Stimulated activated CD4-positive, alpha-beta T cell treated with anti-CD3 and anti-CD28 coated beads, Interleukin-1b, Interleukin-23, amount 100 ng/mL, for 48 hours (primary cell): ENCODE results near the gene TLK1.

ENCODE experiments used
- DNase-seq: peaks from one replicate; pipeline ENCODE4 v3.0.0-alpha.2; 2020

The TLK1 gene

DNA sequence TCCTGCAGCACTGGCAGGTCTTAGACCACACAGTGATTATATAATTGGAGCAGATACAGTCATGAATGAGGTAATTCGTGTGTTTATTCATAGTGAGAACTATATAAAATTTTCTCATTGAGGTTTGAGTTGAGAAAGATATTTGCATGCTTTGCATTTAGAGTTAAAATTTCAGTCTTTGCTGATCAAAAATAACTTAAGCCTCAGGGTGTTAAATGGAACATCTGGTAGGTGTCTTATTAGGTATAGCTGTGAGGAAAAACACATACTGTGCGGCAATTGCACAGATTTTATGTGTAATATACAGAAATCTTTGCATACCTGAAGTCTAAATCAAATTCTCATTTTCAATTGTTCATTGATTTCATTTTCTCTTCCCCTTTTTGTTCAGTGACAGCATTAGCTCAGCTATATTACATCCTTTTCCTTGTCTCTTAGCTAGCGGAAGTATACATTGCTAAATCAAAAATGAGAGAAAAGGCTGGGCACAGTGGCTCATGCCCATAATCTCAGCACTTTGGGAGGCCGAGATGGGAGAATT is 210.4 kb downstream of the TLK1 start:
- DNase-seq = no peak

GRCh38 chr2:170949415-170949814 is 211.3 kb downstream of the TLK1 start:
- DNase-seq = no peak

DNA sequence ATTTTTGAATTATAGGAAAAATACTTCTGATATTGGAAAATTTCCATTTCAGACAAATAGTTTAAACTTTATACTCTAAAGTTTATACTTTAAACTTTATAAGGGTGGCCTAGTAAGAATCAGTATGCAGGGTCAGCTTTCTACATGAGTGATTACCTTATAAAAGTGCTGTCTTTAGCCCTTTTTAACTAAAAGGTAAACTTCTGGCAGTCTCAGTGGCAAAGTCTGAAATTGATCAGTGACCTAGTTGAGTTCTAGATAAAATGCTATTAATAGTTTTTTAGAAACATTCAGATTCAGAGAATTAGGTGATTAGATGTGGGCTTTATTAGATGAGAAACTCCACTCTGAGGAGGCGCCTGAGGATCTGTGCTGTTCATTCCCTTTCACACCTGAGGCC is 216.1 kb downstream of the TLK1 start:
- no peak for DNase-seq

DNA sequence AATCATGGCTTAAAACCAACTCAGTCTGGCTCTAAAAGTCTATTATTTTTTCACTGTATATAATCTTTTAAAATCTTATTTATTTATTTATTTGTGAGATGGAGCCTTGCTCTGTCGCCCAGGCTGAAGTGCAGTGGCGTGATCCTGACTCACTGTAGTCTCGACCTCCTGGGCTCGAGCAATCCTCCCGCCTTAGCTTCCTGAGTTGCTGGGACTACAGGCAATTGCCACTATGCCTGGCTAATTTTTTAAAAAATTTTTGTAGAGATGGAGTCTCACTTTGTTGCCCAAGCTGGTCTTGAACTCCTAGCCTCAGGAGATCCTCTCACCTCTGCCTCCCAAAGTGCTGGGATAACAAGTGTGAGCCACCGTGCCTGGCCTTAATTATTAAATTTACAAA is 217.1 kb downstream of the TLK1 start:
- no peak for DNase-seq

GRCh38 chr2:170943041-170943440 is 217.7 kb downstream of the TLK1 start:
- no peak for DNase-seq

DNA sequence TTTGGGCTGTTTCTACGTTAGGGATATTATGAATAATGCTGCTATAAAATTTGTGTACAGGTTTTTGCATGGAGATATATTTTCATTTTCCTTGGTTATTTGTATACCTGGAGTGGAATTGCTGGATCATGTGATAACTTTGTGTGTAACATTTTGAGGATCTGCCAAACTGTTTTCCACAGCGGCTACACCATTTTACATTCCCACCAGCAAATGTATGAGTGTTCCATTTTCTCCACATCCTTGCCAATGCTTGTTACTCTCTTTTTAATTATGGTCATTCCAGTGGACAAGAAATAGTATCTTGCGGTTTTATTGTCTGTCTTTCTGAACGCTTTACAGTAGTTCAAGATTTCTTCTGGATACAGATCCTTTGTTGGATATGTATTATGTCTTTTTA is 218.1 kb downstream of the TLK1 start:
- DNase-seq = no peak
